NCI-H187 (cell line): ENCODE data around the gene ACTN4.
A peak's percentile ranks its signal among the peaks of the same experiment; 100 is the strongest.

Experiments used
- DNase-seq, 2 experiments: peaks; one replicate each; lab custom pipeline; 2025; lab: John Stamatoyannopoulos, UW

ACTN4 gene

GRCh38 chr19:38725469-38726283 lies 78.2 kb downstream of the ACTN4 start:
- no peak for DNase-seq

GRCh38 chr19:38726284-38726673 lies 78.8 kb downstream of the ACTN4 start:
- DNase-seq = no peak

GRCh38 chr19:38726761-38727301 lies 79.4 kb downstream of the ACTN4 start:
- DNase-seq = no peak

GRCh38 chr19:38727306-38727867 lies 79.9 kb downstream of the ACTN4 start:
- DNase-seq = no peak

GRCh38 chr19:38727868-38728660 lies 80.6 kb downstream of the ACTN4 start:
- no peak for DNase-seq

GRCh38 chr19:38728752-38729541 lies 81.5 kb downstream of the ACTN4 start:
- DNase-seq = no peak

- DNase-seq = peak; percentile 15 to 40
Measured at GRCh38 chr19:38729653-38730469, 82.4 kb downstream of the ACTN4 start.

- DNase-seq = no peak
Measured at GRCh38 chr19:38730470-38730730, 83.0 kb downstream of the ACTN4 start.

- no peak for DNase-seq
Measured at GRCh38 chr19:38730731-38731589, 83.5 kb downstream of the ACTN4 start.

- DNase-seq = no peak
Measured at GRCh38 chr19:38731654-38732301, 84.3 kb downstream of the ACTN4 start.

GRCh38 chr19:38733241-38733492 lies 85.7 kb downstream of the ACTN4 start:
- DNase-seq = no peak

- no peak for DNase-seq
Measured at GRCh38 chr19:38733493-38734175, 86.2 kb downstream of the ACTN4 start.

GRCh38 chr19:38734176-38734425 lies 86.7 kb downstream of the ACTN4 start:
- no peak for DNase-seq

GRCh38 chr19:38734426-38735256 lies 87.2 kb downstream of the ACTN4 start:
- DNase-seq = no peak

- no peak for DNase-seq
Measured at GRCh38 chr19:38735257-38735686, 87.8 kb downstream of the ACTN4 start.

GRCh38 chr19:38736036-38736412 lies 88.6 kb downstream of the ACTN4 start:
- no peak for DNase-seq

- no peak for DNase-seq
Measured at GRCh38 chr19:38736413-38737280, 89.2 kb downstream of the ACTN4 start.
